GM12878 (cell line): Measurements from ENCODE around the gene RAB36.
"Not testable (repeated sequence)": the region's sequence is repeated elsewhere in the genome, so short reads cannot be mapped to it uniquely, and the experiment has no call there.

Source experiments
- CHD2 ChIP-seq: IDR thresholded peaks from 2 replicates; pipeline ENCODE4 v1.6.1; 2011; ENCODE audit warnings: low read depth, low read length, improper control_type of control experiment, borderline replicate concordance
- CTCF ChIP-seq, 3 experiments: IDR thresholded peaks in 2 of 3; conservative IDR thresholded peaks in 1 of 3; 2 replicates each; pipeline ENCODE4 v1.5.1; 2011; ENCODE audit warnings: low read depth in 3 of 3, low read length in 3 of 3, mild to moderate bottlenecking in 3 of 3, control low read depth in 2 of 3, moderate library complexity in 2 of 3, inconsistent platforms in 1 of 3, mixed read lengths in 1 of 3; ENCODE audit not compliant: control insufficient read depth in 2 of 3, insufficient read depth in 1 of 3; ENCODE audit errors: extremely low read depth in 1 of 3
- IKZF2 ChIP-seq, 2 experiments: fragments of 450-650 bp; IDR thresholded peaks; 2 replicates each; pipeline ENCODE4 v1.6.1; 2017; ENCODE audit warnings: mild to moderate bottlenecking in 2 of 2, moderate library complexity in 2 of 2
- KDM1A ChIP-seq: fragments of 200-600 bp; sonication (generic); IDR thresholded peaks from 2 replicates; pipeline ENCODE4 v1.6.1; 2016; ENCODE audit warnings: borderline replicate concordance
- NBN ChIP-seq: fragments of 450-650 bp; IDR thresholded peaks from 2 replicates; pipeline ENCODE4 v1.6.1; 2016
- POLR2A ChIP-seq: IDR thresholded peaks from 2 replicates; pipeline ENCODE4 v1.6.1; 2011; ENCODE audit warnings: low read depth, mild to moderate bottlenecking, low read length
- RELA ChIP-seq: fragments of 450-650 bp; IDR thresholded peaks from 2 replicates; pipeline ENCODE4 v1.8.0; 2014; ENCODE audit warnings: borderline replicate concordance; ENCODE audit not compliant: partially characterized antibody
- SIN3A ChIP-seq: IDR thresholded peaks from 2 replicates; pipeline ENCODE4 v1.6.1; 2012; ENCODE audit warnings: low read depth, low read length, improper control_type of control experiment
- SRF ChIP-seq, 2 experiments: IDR thresholded peaks; 2 replicates each; pipeline ENCODE4 v1.6.1; 2011; ENCODE audit warnings: low read depth in 2 of 2, low read length in 2 of 2, mild to moderate bottlenecking in 1 of 2, moderate library complexity in 1 of 2
- TAF1 ChIP-seq: IDR thresholded peaks from 2 replicates; pipeline ENCODE4 v1.6.1; 2011; ENCODE audit warnings: mild to moderate bottlenecking, low read depth, low read length, borderline replicate concordance
- TCF12 ChIP-seq: IDR thresholded peaks from 2 replicates; pipeline ENCODE4 v1.6.1; 2011; ENCODE audit warnings: low read depth, mild to moderate bottlenecking, low read length
- TF ChIP-seq, protein P1 (sequence below): fragments of 450-650 bp; IDR thresholded peaks from 2 replicates; pipeline ENCODE4 v1.6.1; 2017; ENCODE audit warnings: mild to moderate bottlenecking
- TF ChIP-seq, protein P2 (sequence below): fragments of 450-650 bp; IDR thresholded peaks from 2 replicates; pipeline ENCODE4 v1.6.1; 2016; ENCODE audit warnings: mild to moderate bottlenecking, moderate library complexity, borderline replicate concordance

- TF ChIP-seq KDM1A; TCF12; IKZF2 (IDR thresholded peaks at IDR 0.05); POLR2A; CTCF (IDR thresholded peaks at IDR 0.05 in 2 of 3, conservative IDR thresholded peaks at IDR 0.05 in 1 of 3; ENCODE audit: control insufficient read depth in 2 of 3, extremely low read depth in 1 of 3, insufficient read depth in 1 of 3, low read depth in 3 of 3, low read length in 3 of 3); SIN3A; TAF1; SRF (IDR thresholded peaks at IDR 0.05; ENCODE audit: low read depth in 2 of 2, low read length in 2 of 2); NBN; CHD2; RELA: not testable (repeated sequence)
- TF ChIP-seq, protein P1, sequence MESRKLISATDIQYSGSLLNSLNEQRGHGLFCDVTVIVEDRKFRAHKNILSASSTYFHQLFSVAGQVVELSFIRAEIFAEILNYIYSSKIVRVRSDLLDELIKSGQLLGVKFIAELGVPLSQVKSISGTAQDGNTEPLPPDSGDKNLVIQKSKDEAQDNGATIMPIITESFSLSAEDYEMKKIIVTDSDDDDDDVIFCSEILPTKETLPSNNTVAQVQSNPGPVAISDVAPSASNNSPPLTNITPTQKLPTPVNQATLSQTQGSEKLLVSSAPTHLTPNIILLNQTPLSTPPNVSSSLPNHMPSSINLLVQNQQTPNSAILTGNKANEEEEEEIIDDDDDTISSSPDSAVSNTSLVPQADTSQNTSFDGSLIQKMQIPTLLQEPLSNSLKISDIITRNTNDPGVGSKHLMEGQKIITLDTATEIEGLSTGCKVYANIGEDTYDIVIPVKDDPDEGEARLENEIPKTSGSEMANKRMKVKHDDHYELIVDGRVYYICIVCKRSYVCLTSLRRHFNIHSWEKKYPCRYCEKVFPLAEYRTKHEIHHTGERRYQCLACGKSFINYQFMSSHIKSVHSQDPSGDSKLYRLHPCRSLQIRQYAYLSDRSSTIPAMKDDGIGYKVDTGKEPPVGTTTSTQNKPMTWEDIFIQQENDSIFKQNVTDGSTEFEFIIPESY: not testable (repeated sequence)
- TF ChIP-seq, protein P2, sequence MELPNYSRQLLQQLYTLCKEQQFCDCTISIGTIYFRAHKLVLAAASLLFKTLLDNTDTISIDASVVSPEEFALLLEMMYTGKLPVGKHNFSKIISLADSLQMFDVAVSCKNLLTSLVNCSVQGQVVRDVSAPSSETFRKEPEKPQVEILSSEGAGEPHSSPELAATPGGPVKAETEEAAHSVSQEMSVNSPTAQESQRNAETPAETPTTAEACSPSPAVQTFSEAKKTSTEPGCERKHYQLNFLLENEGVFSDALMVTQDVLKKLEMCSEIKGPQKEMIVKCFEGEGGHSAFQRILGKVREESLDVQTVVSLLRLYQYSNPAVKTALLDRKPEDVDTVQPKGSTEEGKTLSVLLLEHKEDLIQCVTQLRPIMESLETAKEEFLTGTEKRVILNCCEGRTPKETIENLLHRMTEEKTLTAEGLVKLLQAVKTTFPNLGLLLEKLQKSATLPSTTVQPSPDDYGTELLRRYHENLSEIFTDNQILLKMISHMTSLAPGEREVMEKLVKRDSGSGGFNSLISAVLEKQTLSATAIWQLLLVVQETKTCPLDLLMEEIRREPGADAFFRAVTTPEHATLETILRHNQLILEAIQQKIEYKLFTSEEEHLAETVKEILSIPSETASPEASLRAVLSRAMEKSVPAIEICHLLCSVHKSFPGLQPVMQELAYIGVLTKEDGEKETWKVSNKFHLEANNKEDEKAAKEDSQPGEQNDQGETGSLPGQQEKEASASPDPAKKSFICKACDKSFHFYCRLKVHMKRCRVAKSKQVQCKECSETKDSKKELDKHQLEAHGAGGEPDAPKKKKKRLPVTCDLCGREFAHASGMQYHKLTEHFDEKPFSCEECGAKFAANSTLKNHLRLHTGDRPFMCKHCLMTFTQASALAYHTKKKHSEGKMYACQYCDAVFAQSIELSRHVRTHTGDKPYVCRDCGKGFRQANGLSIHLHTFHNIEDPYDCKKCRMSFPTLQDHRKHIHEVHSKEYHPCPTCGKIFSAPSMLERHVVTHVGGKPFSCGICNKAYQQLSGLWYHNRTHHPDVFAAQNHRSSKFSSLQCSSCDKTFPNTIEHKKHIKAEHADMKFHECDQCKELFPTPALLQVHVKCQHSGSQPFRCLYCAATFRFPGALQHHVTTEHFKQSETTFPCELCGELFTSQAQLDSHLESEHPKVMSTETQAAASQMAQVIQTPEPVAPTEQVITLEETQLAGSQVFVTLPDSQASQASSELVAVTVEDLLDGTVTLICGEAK: not testable (repeated sequence)
Observed at GRCh38 chr22:23136991-23137390, 8.3 kb upstream of the RAB36 start.
